ACC112 (cell line): ENCODE measurements around the gene NNMT.

Experiments
- H2AFZ ChIP-seq: fragments of 200-600 bp; sonication (generic); one replicate; pipeline ENCODE4 v1.6.0; 2017; ENCODE audit warnings: antibody characterized with exemption, low read length; ENCODE audit not compliant: unreplicated experiment
- H3K27ac ChIP-seq: fragments of 200-600 bp; sonication (generic); 2 replicates; pipeline ENCODE4 v1.5.1; 2014; ENCODE audit warnings: low read depth, mild to moderate bottlenecking, antibody characterized with exemption, low read length, moderate library complexity
- H3K27me3 ChIP-seq: fragments of 200-600 bp; sonication (generic); 2 replicates; pipeline ENCODE4 v1.6.1; 2014; ENCODE audit warnings: mild to moderate bottlenecking, antibody characterized with exemption, low read length, moderate library complexity, mixed read lengths; ENCODE audit not compliant: insufficient read depth
- H3K36me3 ChIP-seq: fragments of 200-600 bp; sonication (generic); 2 replicates; pipeline ENCODE4 v1.6.1; 2016; ENCODE audit warnings: mild to moderate bottlenecking, antibody characterized with exemption, low read length, moderate library complexity, mixed read lengths; ENCODE audit not compliant: insufficient read depth
- H3K4me1 ChIP-seq: fragments of 200-600 bp; sonication (generic); one replicate; pipeline ENCODE4 v1.6.1; 2016; ENCODE audit warnings: low read length, mixed read lengths; ENCODE audit not compliant: insufficient read depth, unreplicated experiment, control insufficient read depth
- H3K4me3 ChIP-seq: fragments of 200-600 bp; sonication (generic); 2 replicates; pipeline ENCODE4 v1.5.1; 2014; ENCODE audit warnings: mild to moderate bottlenecking, low read depth, low read length
- H3K79me2 ChIP-seq: fragments of 200-600 bp; sonication (generic); one replicate; pipeline ENCODE4 v1.6.0; 2016; ENCODE audit warnings: low read length; ENCODE audit not compliant: control insufficient read depth, unreplicated experiment, insufficient read depth

NNMT gene

GRCh38 chr11:114346709-114347141 is 50.5 kb downstream of the NNMT start:
- Histone ChIP-seq H2AFZ (peak overlapping the region; percentile 94), H3K36me3 (no peaks in the 10 kb centered on the region), H3K27me3 (no peaks in the 10 kb centered on the region), H3K27ac (no peak overlapping the region), H3K4me3 (peak overlapping the region; percentile 45; the same call in 1 of the 2 replicates), H3K4me1 (no peaks in the 10 kb centered on the region), H3K79me2 (no peaks in the 10 kb centered on the region)

DNA sequence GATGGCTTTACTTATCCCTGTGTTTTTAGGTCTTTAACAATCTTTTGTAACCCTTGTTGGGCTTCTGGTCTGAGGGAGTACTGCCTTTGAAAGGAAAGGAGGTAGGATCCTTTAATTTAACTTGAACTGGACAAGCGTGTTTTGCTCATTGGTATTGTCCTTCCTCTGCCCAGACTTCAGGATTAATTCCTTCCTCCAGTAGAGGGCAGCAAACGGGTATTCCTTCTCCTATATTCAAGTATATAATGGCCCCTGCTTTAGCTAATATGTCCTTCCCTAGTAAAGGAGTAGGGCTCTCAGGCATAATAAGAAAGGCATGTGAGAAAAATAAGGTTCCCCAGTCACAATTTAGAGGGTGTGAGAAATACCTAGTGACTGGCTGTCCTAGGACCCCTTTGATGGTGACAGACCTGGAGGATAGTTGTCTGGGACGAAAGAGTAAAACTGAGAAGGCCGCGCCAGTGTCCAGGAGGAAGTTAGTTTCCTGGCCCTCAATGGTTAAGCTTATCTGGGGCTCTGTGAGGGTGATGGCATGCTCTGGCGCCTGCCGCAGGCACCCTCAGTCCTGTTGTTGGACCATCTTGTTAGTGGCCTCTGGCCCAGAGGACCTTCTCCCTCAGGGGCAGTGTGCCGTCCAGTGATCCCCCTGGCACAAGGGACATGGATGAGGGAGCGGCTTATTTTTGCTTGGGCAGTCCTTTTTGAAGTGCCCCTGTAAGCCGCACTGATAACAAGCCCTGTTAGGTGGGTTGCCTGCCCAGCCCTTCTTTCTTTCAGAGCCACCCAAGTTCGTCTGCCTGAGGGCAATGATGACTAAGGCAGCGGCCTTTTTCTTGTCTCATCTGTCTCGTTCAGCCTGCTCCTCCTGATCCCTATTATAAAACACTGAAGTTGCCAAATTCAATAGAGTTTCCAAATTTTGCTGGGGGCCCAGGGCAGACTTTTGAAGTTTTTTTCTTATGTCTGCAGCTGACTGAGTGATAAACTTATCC is 52.3 kb downstream of the NNMT start:
- H3K4me1 ChIP-seq = peaks cover 2% of the 10 kb centered on the region
- H3K79me2 ChIP-seq = no peaks in the 10 kb centered on the region
- H3K27me3 ChIP-seq = no peaks in the 10 kb centered on the region
- H3K27ac ChIP-seq = no peak overlapping the region
- H2AFZ ChIP-seq = peak overlapping the region; percentile 72
- H3K4me3 ChIP-seq = no peak overlapping the region
- no peaks in the 10 kb centered on the region for H3K36me3 ChIP-seq

- no peaks in the 10 kb centered on the region for H3K79me2 ChIP-seq
- peaks cover 10% of the 10 kb centered on the region for H3K4me1 ChIP-seq
- H3K27ac ChIP-seq = no peak overlapping the region
- no peaks in the 10 kb centered on the region for H3K36me3 ChIP-seq
- H3K27me3 ChIP-seq = no peaks in the 10 kb centered on the region
- H2AFZ ChIP-seq = no peak overlapping the region
- no peak overlapping the region for H3K4me3 ChIP-seq
These were observed 53.8 kb downstream of the NNMT start for GRCh38 chr11:114350022-114350421.

- H2AFZ ChIP-seq = no peak overlapping the region
- no peaks in the 10 kb centered on the region for H3K27me3 ChIP-seq
- H3K36me3 ChIP-seq = no peaks in the 10 kb centered on the region
- no peaks in the 10 kb centered on the region for H3K79me2 ChIP-seq
- peak overlapping the region; percentile 27; the same call in 1 of the 2 replicates for H3K27ac ChIP-seq
- H3K4me3 ChIP-seq = no peak overlapping the region
- H3K4me1 ChIP-seq = peaks cover 10% of the 10 kb centered on the region
These were observed 57.2 kb downstream of the NNMT start for GRCh38 chr11:114353443-114353842.

GRCh38 chr11:114354076-114354475 is 57.9 kb downstream of the NNMT start:
- H3K4me1 ChIP-seq = peaks cover 16% of the 10 kb centered on the region
- no peak overlapping the region for H2AFZ ChIP-seq
- H3K27ac ChIP-seq = no peak overlapping the region
- H3K36me3 ChIP-seq = no peaks in the 10 kb centered on the region
- H3K4me3 ChIP-seq = 0 out of 2 replicates have a peak overlapping the region, but pooled peaks have one; percentile 17
- H3K79me2 ChIP-seq = no peaks in the 10 kb centered on the region
- H3K27me3 ChIP-seq = no peaks in the 10 kb centered on the region

DNA sequence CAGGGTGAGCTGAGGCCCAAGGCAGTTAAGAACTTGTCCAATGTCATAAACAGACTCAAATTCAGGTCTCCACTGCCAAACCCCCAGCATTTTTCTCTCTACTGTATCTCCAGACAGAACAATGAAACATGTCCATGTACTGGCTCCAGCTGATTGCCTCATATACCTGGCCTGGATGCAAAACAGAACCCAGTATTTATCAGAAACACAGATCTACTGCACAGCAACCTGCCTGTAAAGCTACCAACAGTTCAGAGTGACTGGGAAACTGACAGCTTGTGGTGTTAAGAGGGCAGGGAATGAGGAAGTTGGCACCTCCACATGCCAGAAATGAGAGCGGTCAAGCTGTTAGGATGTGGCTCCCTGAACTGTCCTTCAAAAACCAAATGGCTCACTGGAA is 62.5 kb downstream of the NNMT start:
- H3K27me3 ChIP-seq = no peaks in the 10 kb centered on the region
- peak overlapping the region; percentile 20; the same call in 1 of the 2 replicates for H3K27ac ChIP-seq
- H3K4me3 ChIP-seq = no peak overlapping the region
- peaks cover 24% of the 10 kb centered on the region for H3K4me1 ChIP-seq
- no peaks in the 10 kb centered on the region for H3K79me2 ChIP-seq
- H2AFZ ChIP-seq = peak overlapping the region; percentile 19
- H3K36me3 ChIP-seq = no peaks in the 10 kb centered on the region

DNA sequence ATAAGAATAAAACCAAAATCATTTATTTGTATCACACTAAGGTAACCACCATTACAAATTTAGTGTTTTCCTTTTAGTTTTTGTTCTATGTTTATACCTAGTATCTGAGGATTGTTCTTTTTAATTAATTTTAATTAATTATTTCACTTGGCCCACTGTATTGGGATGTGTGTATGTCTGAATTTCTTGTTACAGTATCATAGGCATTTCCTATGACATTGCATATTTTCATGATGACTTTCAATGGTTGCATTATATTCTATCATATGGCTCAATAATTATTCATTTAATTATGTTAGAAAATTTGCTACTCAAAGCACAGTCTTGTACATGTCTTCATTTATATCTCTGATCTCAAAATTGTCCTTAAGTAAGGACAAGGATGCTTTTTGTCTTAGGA is 63.1 kb downstream of the NNMT start:
- Histone ChIP-seq H3K27ac (peak overlapping the region; percentile 54), H2AFZ (peak overlapping the region; percentile 81), H3K79me2 (no peaks in the 10 kb centered on the region), H3K27me3 (no peaks in the 10 kb centered on the region), H3K36me3 (no peaks in the 10 kb centered on the region), H3K4me1 (peaks cover 19% of the 10 kb centered on the region), H3K4me3 (peak overlapping the region; percentile 35; the same call in 1 of the 2 replicates)

GRCh38 chr11:114362326-114362725 is 66.1 kb downstream of the NNMT start:
- Histone ChIP-seq H2AFZ (no peak overlapping the region), H3K4me1 (peaks cover 31% of the 10 kb centered on the region), H3K36me3 (no peaks in the 10 kb centered on the region), H3K27ac (no peak overlapping the region), H3K4me3 (no peak overlapping the region), H3K27me3 (no peaks in the 10 kb centered on the region), H3K79me2 (no peaks in the 10 kb centered on the region)

- Histone ChIP-seq H3K27ac (no peak overlapping the region), H3K27me3 (no peaks in the 10 kb centered on the region), H3K4me1 (peaks cover 37% of the 10 kb centered on the region), H3K79me2 (no peaks in the 10 kb centered on the region), H3K4me3 (no peak overlapping the region), H2AFZ (no peak overlapping the region), H3K36me3 (no peaks in the 10 kb centered on the region)
These were observed 66.8 kb downstream of the NNMT start for GRCh38 chr11:114362958-114363357.
